Measurements from ENCODE around the gene PTOV1.
A peak's percentile ranks its signal among the peaks of the same experiment; 100 is the strongest.

PTOV1 gene

GRCh38 chr19:49855676-49856573, 5.0 kb downstream of the PTOV1 start:
- TF ChIP-seq CTCF (IDR thresholded peaks at IDR 0.05; ENCODE audit: insufficient read depth, low read depth, low read length, missing control alignments): no peak
- peak; percentile 10 for DNase-seq (ENCODE audit: low read depth)
- H3K4me3 ChIP-seq (ENCODE audit: low read depth, low read length): no peak overlapping the region

GRCh38 chr19:49856574-49857021, 5.6 kb downstream of the PTOV1 start:
- H3K4me3 ChIP-seq (ENCODE audit: low read depth, low read length): no peak overlapping the region
- no peak for DNase-seq (ENCODE audit: low read depth)
- TF ChIP-seq CTCF (IDR thresholded peaks at IDR 0.05; ENCODE audit: insufficient read depth, low read depth, low read length, missing control alignments): no peak

- peak; percentile 7 for DNase-seq (ENCODE audit: low read depth)
- no peak for TF ChIP-seq CTCF (IDR thresholded peaks at IDR 0.05; ENCODE audit: insufficient read depth, low read depth, low read length, missing control alignments)
- H3K4me3 ChIP-seq (ENCODE audit: low read depth, low read length): no peak overlapping the region
These were observed 6.3 kb downstream of the PTOV1 start for GRCh38 chr19:49857061-49857837.

- no peak overlapping the region for H3K4me3 ChIP-seq (ENCODE audit: low read depth, low read length)
- DNase-seq (ENCODE audit: low read depth): no peak
- no peak for TF ChIP-seq CTCF (IDR thresholded peaks at IDR 0.05; ENCODE audit: insufficient read depth, low read depth, low read length, missing control alignments)
These were observed 6.8 kb downstream of the PTOV1 start for GRCh38 chr19:49857838-49858087.

- DNase-seq (ENCODE audit: low read depth): peak; percentile 6
- TF ChIP-seq CTCF (IDR thresholded peaks at IDR 0.05; ENCODE audit: insufficient read depth, low read depth, low read length, missing control alignments): no peak
- no peak overlapping the region for H3K4me3 ChIP-seq (ENCODE audit: low read depth, low read length)
These were observed 7.4 kb downstream of the PTOV1 start for GRCh38 chr19:49858088-49858985.

GRCh38 chr19:49859682-49860335, 8.8 kb downstream of the PTOV1 start:
- TF ChIP-seq CTCF (IDR thresholded peaks at IDR 0.05; ENCODE audit: insufficient read depth, low read depth, low read length, missing control alignments): no peak
- H3K4me3 ChIP-seq (ENCODE audit: low read depth, low read length): no peak overlapping the region
- peak; percentile 2 for DNase-seq (ENCODE audit: low read depth)

Measured in GM12865 (cell line).